ENCODE measurements around the gene BCL2. TPM values are rescaled to one million over a fixed set of nuclear protein-coding genes. Genes with fewer than 3 reads are reported as not detected.

Gene BCL2
- total and polyA plus RNA-seq, 3 experiments from 2014 or later, result 29.8 to 60.5 (median 58.9) TPM

DNA sequence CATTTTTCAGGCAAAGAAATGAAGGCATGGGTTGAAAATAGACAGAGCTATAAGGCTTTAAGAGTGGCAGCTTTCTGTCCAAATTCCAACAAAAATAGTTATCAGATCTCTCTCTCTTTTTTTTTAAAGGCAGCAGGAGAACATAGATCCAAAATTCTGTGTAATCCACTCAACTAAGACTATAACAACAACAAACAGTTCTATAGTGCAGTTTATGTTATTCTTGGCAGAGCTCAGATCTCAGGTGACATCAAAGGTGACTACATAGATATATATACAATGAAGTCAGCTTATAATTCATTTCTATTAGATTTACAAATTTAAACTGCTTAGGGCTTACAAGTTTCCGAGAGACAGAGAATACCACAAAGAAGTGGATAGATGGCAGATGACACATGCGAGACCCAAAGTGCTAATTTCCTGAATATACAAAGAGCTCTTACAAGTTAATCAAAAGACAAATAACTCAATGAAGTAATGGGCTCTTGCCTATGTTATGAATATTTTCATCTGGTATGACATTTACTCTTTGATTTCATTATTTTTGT, 223.2 kb downstream of the BCL2 start:
- no peak overlapping the region for H3K27ac Mint-ChIP-seq
- Histone ChIP-seq H3K36me3 (ENCODE audit: insufficient read depth, low read length) (no peaks in the 10 kb centered on the region), H3K4me3 (ENCODE audit: low read length) (no peak overlapping the region), H3K27ac (ENCODE audit: low read depth, low read length) (no peak overlapping the region), H3K9me3 (ENCODE audit: low read length) (no peaks in the 10 kb centered on the region), H3K4me1 (ENCODE audit: insufficient read depth, low read length) (peaks cover 39% of the 10 kb centered on the region), H3K27me3 (ENCODE audit: insufficient read depth, low read length, poor library complexity, severe bottlenecking) (no peaks in the 10 kb centered on the region)
- H3K4me1 Mint-ChIP-seq, result peaks cover 36 to 48% (median 42%) of the 10 kb centered on the region in 3 donors
- H3K36me3 Mint-ChIP-seq, result no peaks in the 10 kb centered on the region
- no peaks in the 10 kb centered on the region for H3K9me3 Mint-ChIP-seq
- DNase-seq, result no peak
- POLR2A ChIA-PET, result no interaction called here
- CTCF ChIA-PET, result interaction anchor here (0.9 to 1.9 kb wide), 2 partner anchors 11 to 80 kb away, joined by 3 to 8 read pairs; no protein-coding TSS in a partner anchor
- H3K4me3 Mint-ChIP-seq, result no peak overlapping the region
- H3K27me3 Mint-ChIP-seq, result peaks cover 0 to 3% of the 10 kb centered on the region in 2 donors

DNA sequence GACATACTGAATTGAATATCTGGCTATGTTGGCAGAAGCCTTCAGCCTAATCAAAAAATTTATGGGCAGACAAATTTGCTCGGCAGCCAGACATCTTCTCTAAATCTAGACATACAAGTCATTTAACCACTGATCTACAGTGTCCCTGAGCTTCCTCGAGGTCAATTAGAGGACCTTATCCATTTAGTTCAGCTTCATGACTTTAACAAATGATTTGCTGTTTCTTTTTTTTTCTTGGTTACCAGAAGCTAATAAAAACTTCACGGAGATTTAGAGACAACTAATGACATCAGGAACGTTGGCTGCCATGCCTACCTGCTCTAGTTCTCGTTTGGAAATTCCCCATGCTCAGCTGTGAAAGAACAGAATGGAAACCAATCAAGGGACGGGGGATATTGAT, 223.8 kb downstream of the BCL2 start:
- H3K27ac Mint-ChIP-seq, result no peak overlapping the region
- H3K27me3 Mint-ChIP-seq, result peaks cover 0 to 3% of the 10 kb centered on the region in 2 donors
- H3K27ac ChIP-seq (ENCODE audit: low read depth, low read length), result no peak overlapping the region
- ChIA-PET POLR2A (no interaction called here), CTCF (interaction anchor here (0.7 to 1.9 kb wide), 3 partner anchors 11 to 79 kb away, joined by 3 to 8 read pairs (median 3); no protein-coding TSS in a partner anchor)
- H3K36me3 ChIP-seq (ENCODE audit: insufficient read depth, low read length), result no peaks in the 10 kb centered on the region
- H3K36me3 Mint-ChIP-seq, result no peaks in the 10 kb centered on the region
- peaks cover 34 to 47% (median 40%) of the 10 kb centered on the region in 3 donors for H3K4me1 Mint-ChIP-seq
- no peaks in the 10 kb centered on the region for H3K27me3 ChIP-seq (ENCODE audit: insufficient read depth, low read length, poor library complexity, severe bottlenecking)
- H3K4me1 ChIP-seq (ENCODE audit: insufficient read depth, low read length), result peaks cover 34% of the 10 kb centered on the region
- H3K9me3 Mint-ChIP-seq, result no peaks in the 10 kb centered on the region
- no peaks in the 10 kb centered on the region for H3K9me3 ChIP-seq (ENCODE audit: low read length)
- no peak for DNase-seq
- H3K4me3 Mint-ChIP-seq, result no peak overlapping the region
- H3K4me3 ChIP-seq (ENCODE audit: low read length), result no peak overlapping the region

DNA sequence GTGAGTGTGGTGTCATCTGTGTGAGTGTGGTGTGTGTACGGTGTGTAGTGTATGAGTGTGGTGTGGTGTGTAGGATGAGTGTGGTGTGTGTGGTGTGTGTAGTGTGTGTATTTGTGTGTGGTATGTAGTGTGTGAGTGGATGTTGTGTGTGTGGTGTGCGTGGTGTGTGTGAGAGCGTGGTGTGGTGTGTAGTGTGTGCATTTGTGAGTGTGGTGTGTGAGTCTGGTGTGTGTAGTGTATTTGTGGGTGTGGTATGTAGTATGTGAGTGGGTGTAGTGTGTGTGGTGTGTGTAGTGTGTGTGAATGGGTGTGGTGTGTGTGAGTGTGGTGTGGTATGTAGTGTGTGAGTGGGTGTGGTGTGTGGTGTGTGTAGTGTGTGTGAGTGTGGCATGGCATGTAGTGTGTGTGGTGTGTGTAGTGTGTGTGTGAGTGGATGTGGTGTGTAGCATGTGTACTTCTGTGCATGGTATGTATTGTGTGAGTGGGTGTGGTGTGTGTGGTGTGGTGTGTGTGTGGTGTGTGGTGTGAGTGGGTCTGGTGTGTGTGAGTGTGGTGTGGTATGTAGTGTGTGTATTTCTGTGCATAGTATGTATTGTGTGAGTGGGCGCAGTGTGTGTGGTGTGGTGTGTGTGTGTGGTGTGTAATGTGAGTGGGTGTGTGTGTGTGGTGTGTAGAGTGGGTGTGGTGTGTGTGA, 227.8 kb downstream of the BCL2 start:
- H3K36me3 ChIP-seq (ENCODE audit: insufficient read depth, low read length), result no peaks in the 10 kb centered on the region
- CTCF ChIA-PET, result no interaction called here
- no peak overlapping the region for H3K4me3 Mint-ChIP-seq
- no peaks in the 10 kb centered on the region for H3K27me3 ChIP-seq (ENCODE audit: insufficient read depth, low read length, poor library complexity, severe bottlenecking)
- POLR2A ChIA-PET, result no interaction called here
- no peak overlapping the region for H3K27ac ChIP-seq (ENCODE audit: low read depth, low read length)
- H3K4me1 Mint-ChIP-seq, result peaks cover under 1 to 7% (median 2%) of the 10 kb centered on the region in 3 donors
- no peak overlapping the region for H3K4me3 ChIP-seq (ENCODE audit: low read length)
- no peak for DNase-seq
- H3K4me1 ChIP-seq (ENCODE audit: insufficient read depth, low read length), result no peaks in the 10 kb centered on the region
- H3K9me3 ChIP-seq (ENCODE audit: low read length), result no peaks in the 10 kb centered on the region
- no peak overlapping the region for H3K27ac Mint-ChIP-seq
- peaks cover 5 to 12% of the 10 kb centered on the region in 2 donors for H3K27me3 Mint-ChIP-seq
- H3K9me3 Mint-ChIP-seq, result no peaks in the 10 kb centered on the region
- no peaks in the 10 kb centered on the region for H3K36me3 Mint-ChIP-seq

DNA sequence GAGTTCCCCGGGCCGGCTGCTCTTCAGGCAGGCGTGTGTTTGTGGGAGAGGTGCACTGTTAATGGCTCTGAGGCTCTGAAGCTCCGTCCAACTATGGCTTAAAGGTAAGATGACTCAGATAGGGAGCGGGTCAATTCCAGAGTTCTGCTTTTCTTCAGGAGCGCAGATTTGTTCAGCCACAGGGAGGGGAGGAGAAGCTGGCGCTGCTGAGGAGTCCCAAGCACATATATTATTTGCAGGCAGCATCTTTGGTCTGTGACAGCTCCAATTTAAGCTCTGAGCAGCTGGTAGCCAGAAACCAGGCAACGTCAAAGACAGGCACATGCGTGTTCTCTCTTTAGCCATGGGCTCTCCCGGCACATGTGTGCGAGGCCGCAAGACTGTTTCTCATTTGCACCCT, 229.2 kb downstream of the BCL2 start:
- no peaks in the 10 kb centered on the region for H3K9me3 ChIP-seq (ENCODE audit: low read length)
- no peaks in the 10 kb centered on the region for H3K9me3 Mint-ChIP-seq
- CTCF ChIA-PET, result no interaction called here
- no peaks in the 10 kb centered on the region for H3K4me1 ChIP-seq (ENCODE audit: insufficient read depth, low read length)
- H3K27ac Mint-ChIP-seq, result no peak overlapping the region
- POLR2A ChIA-PET, result no interaction called here
- peaks cover 5 to 14% of the 10 kb centered on the region in 2 donors for H3K27me3 Mint-ChIP-seq
- no peaks in the 10 kb centered on the region for H3K27me3 ChIP-seq (ENCODE audit: insufficient read depth, low read length, poor library complexity, severe bottlenecking)
- H3K36me3 ChIP-seq (ENCODE audit: insufficient read depth, low read length), result no peaks in the 10 kb centered on the region
- H3K4me3 ChIP-seq (ENCODE audit: low read length), result no peak overlapping the region
- DNase-seq, result no peak
- H3K36me3 Mint-ChIP-seq, result peaks cover 0 to under 1% (median 0%) of the 10 kb centered on the region in 3 donors
- no peak overlapping the region for H3K4me3 Mint-ChIP-seq
- no peak overlapping the region for H3K27ac ChIP-seq (ENCODE audit: low read depth, low read length)
- H3K4me1 Mint-ChIP-seq, result no peaks in the 10 kb centered on the region

DNA sequence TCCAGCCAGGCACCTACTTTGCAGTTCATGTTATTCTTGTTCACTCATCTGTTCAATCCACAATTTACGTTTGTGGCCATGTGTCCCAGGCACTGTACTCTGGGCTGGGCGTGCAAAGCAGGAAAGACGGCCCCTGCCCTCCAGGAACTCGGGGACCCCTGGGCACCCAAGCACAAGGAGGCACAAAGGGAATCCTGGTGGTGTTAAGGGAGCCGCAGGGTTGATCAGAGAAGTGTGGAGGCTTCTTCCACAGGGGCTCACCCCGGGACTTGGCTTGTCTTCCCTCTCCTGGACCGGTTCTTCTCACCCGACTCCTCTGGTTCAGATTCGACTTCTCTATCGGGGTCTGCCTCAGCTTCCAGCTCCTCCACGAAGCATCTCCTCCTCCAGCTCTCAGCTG, 230.5 kb downstream of the BCL2 start:
- H3K9me3 ChIP-seq (ENCODE audit: low read length), result no peaks in the 10 kb centered on the region
- H3K27me3 Mint-ChIP-seq, result peaks cover 5 to 17% of the 10 kb centered on the region in 2 donors

DNA sequence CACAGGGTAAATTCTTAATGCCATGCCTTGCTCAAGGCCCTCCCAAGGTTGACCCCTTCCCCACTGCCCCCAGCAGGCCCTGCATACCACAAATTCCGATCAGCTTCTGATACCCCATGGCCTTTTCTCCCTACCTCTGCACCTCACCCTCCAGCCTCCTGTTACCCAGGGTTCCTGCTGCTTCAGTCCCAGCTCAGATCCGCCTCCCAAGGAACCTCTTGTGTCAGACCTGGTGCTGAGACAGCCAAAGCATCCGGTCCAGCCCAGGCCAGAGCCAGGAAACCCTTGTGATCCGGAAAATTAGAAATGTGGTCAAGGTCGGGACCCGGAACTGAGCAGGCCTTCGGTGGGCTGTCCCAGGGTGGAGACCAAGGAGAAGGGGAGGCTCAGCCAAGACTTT, 231.3 kb downstream of the BCL2 start:
- Histone ChIP-seq H3K4me3 (ENCODE audit: low read length) (no peak overlapping the region), H3K4me1 (ENCODE audit: insufficient read depth, low read length) (no peaks in the 10 kb centered on the region), H3K27ac (ENCODE audit: low read depth, low read length) (no peak overlapping the region), H3K9me3 (ENCODE audit: low read length) (no peaks in the 10 kb centered on the region), H3K27me3 (ENCODE audit: insufficient read depth, low read length, poor library complexity, severe bottlenecking) (no peaks in the 10 kb centered on the region), H3K36me3 (ENCODE audit: insufficient read depth, low read length) (no peaks in the 10 kb centered on the region)
- ChIA-PET CTCF (no interaction called here), POLR2A (no interaction called here)
- Mint-ChIP-seq H3K27me3 (peaks cover 5 to 17% of the 10 kb centered on the region in 2 donors), H3K9me3 (no peaks in the 10 kb centered on the region), H3K36me3 (peaks cover 0 to 3% (median 0%) of the 10 kb centered on the region in 3 donors), H3K27ac (peak overlapping the region in 1 of 8 donors; percentile 48), H3K4me1 (no peaks in the 10 kb centered on the region), H3K4me3 (no peak overlapping the region)
- DNase-seq, result no peak

More for the DNA sequence above, 230.5 kb downstream of the BCL2 start:
- no peaks in the 10 kb centered on the region for H3K9me3 Mint-ChIP-seq
- peaks cover 0 to 3% (median 0%) of the 10 kb centered on the region in 3 donors for H3K36me3 Mint-ChIP-seq
- Histone ChIP-seq H3K4me3 (ENCODE audit: low read length) (no peak overlapping the region), H3K4me1 (ENCODE audit: insufficient read depth, low read length) (no peaks in the 10 kb centered on the region), H3K36me3 (ENCODE audit: insufficient read depth, low read length) (no peaks in the 10 kb centered on the region), H3K27ac (ENCODE audit: low read depth, low read length) (no peak overlapping the region), H3K27me3 (ENCODE audit: insufficient read depth, low read length, poor library complexity, severe bottlenecking) (no peaks in the 10 kb centered on the region)
- peak overlapping the region in 1 of 8 donors; percentile 32 for H3K27ac Mint-ChIP-seq
- no peaks in the 10 kb centered on the region for H3K4me1 Mint-ChIP-seq
- no peak overlapping the region for H3K4me3 Mint-ChIP-seq
- DNase-seq, result no peak
- CTCF ChIA-PET, result no interaction called here
- POLR2A ChIA-PET, result no interaction called here

DNA sequence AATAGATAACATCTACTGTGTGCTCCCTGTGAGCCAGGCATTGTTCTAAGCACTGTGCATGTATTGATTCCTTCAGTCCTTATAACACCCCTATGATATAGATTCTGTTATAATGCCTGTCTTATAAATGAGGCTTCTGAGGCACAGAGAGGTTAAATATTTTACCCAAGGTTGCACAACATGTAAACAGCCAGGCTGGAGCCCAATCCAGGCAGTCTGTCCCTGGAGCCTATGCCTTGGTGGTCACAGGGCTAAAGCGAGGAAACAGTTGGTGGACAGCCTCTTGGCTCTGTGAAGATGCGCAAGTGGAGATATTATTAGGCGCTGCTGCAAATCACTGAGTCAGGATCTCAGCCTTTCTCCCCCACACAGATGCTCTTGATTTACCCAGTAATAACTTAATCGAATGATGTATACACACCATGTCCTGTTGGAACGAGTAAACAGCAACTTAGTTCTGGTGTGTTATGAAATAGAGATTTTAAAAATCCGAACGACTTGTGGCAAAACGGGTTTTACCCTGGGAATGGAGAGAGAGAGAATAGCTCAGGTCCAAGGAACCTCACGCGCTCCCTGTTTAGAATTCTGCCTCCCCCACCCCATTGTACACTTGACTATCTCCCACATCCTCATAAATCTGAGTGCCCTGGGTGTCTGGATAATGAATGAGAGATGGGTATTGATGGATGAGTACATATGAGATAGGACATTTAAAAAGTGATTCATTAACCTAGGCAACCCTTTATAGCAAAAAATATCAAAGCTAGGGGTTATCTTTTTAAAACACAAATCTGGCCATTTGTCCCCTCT, 231.9 kb downstream of the BCL2 start:
- Mint-ChIP-seq H3K27me3 (peaks cover 5 to 17% of the 10 kb centered on the region in 2 donors), H3K36me3 (peaks cover 0 to 3% (median 0%) of the 10 kb centered on the region in 3 donors), H3K4me1 (no peaks in the 10 kb centered on the region), H3K27ac (no peak overlapping the region), H3K4me3 (no peak overlapping the region), H3K9me3 (no peaks in the 10 kb centered on the region)
- H3K27me3 ChIP-seq (ENCODE audit: insufficient read depth, low read length, poor library complexity, severe bottlenecking), result no peaks in the 10 kb centered on the region
- no peaks in the 10 kb centered on the region for H3K4me1 ChIP-seq (ENCODE audit: insufficient read depth, low read length)
- DNase-seq, result no peak
- H3K9me3 ChIP-seq (ENCODE audit: low read length), result no peaks in the 10 kb centered on the region
- H3K27ac ChIP-seq (ENCODE audit: low read depth, low read length), result no peak overlapping the region
- H3K4me3 ChIP-seq (ENCODE audit: low read length), result no peak overlapping the region
- H3K36me3 ChIP-seq (ENCODE audit: insufficient read depth, low read length), result no peaks in the 10 kb centered on the region
- ChIA-PET POLR2A (no interaction called here), CTCF (no interaction called here)

DNA sequence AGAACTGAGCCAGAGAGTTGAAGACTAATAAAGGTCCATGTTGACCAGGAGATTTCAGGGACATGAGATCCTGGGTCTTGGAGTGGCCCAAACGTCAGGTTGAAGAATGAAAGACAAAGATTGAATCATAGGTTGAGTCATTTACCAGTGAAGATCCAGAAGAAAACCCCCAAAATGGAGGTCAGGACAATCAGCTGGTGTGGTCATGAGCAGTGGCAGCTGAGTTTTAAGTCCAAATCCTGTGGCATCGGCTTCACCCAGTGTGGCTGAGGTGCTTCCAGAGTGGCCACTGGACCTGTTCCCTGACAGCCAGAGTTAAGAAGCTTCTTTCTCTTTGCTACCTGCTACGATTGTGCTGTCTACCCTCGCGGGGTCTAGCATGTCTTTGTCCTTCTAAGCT, 234.0 kb downstream of the BCL2 start:
- peaks cover 0 to 3% (median 0%) of the 10 kb centered on the region in 5 donors for H3K9me3 Mint-ChIP-seq

More for the DNA sequence above, 234.0 kb downstream of the BCL2 start:
- H3K4me3 Mint-ChIP-seq, result no peak overlapping the region
- no peaks in the 10 kb centered on the region for H3K4me1 Mint-ChIP-seq
- Histone ChIP-seq H3K4me3 (ENCODE audit: low read length) (no peak overlapping the region), H3K27ac (ENCODE audit: low read depth, low read length) (no peak overlapping the region), H3K9me3 (ENCODE audit: low read length) (no peaks in the 10 kb centered on the region), H3K27me3 (ENCODE audit: insufficient read depth, low read length, poor library complexity, severe bottlenecking) (no peaks in the 10 kb centered on the region), H3K4me1 (ENCODE audit: insufficient read depth, low read length) (no peaks in the 10 kb centered on the region), H3K36me3 (ENCODE audit: insufficient read depth, low read length) (no peaks in the 10 kb centered on the region)
- no peak for DNase-seq
- H3K36me3 Mint-ChIP-seq, result peaks cover 0 to 3% (median 0%) of the 10 kb centered on the region in 3 donors
- ChIA-PET POLR2A (no interaction called here), CTCF (interaction anchor here (0.7 to 1.8 kb wide), 2 partner anchors 9 kb away, joined by 3 read pairs; no protein-coding TSS in a partner anchor)
- peak overlapping the region in 1 of 8 donors; percentile 73 for H3K27ac Mint-ChIP-seq
- peaks cover 5 to 17% of the 10 kb centered on the region in 2 donors for H3K27me3 Mint-ChIP-seq

Data from CD8-positive, alpha-beta memory T cell (primary cell).